Stimulated activated effector memory CD8-positive, alpha-beta T cell treated with anti-CD3 and anti-CD28 coated beads, Interleukin-12 subunit alpha, Interleukin-12 subunit beta, amount 100 ng/mL, for 72 hours (primary cell): ENCODE results near the gene CCDC71.

Source experiments
- ATAC-seq: fragments of 150-1000 bp; cut with Tn5 transposase; 2 replicates; pipeline ENCODE4 v1.10.0; 2021
- DNase-seq, 2 donors: peaks; one replicate each; pipeline ENCODE4 v3.0.0; 2021 to 2022; ENCODE audit warnings: low spot score in 2 of 2
- H3K27ac Mint-ChIP-seq: one replicate; pipeline ENCODE4 v1.8.0; 2022; ENCODE audit warnings: mild to moderate bottlenecking, mixed read lengths
- H3K36me3 Mint-ChIP-seq: one replicate; pipeline ENCODE4 v1.8.0; 2022; ENCODE audit warnings: mild to moderate bottlenecking, mixed read lengths
- H3K4me1 Mint-ChIP-seq: one replicate; pipeline ENCODE4 v1.8.0; 2022; ENCODE audit warnings: mixed read lengths
- H3K4me3 Mint-ChIP-seq: one replicate; pipeline ENCODE4 v1.8.0; 2022; ENCODE audit warnings: mild to moderate bottlenecking, mixed read lengths
- H3K9me3 Mint-ChIP-seq: one replicate; pipeline ENCODE4 v1.8.0; 2022; ENCODE audit warnings: mixed read lengths

Gene CCDC71

GRCh38 chr3:49158103-49158709 lies 7.9 kb downstream of the CCDC71 start:
- DNase-seq, result peak; percentile 30 to 65
- Mint-ChIP-seq H3K27ac (peak overlapping the region; percentile 41), H3K36me3 (peaks cover 17% of the 10 kb centered on the region), H3K9me3 (no peaks in the 10 kb centered on the region), H3K4me1 (peaks cover 16% of the 10 kb centered on the region), H3K4me3 (no peak overlapping the region)
- ATAC-seq, result peak; percentile 76

GRCh38 chr3:49157289-49157688 lies 8.8 kb downstream of the CCDC71 start:
- peaks cover 10% of the 10 kb centered on the region for H3K36me3 Mint-ChIP-seq
- no peak overlapping the region for H3K4me3 Mint-ChIP-seq
- DNase-seq, result no peak
- ATAC-seq, result no peak
- H3K4me1 Mint-ChIP-seq, result peaks cover 9% of the 10 kb centered on the region
- H3K9me3 Mint-ChIP-seq, result no peaks in the 10 kb centered on the region
- no peak overlapping the region for H3K27ac Mint-ChIP-seq

- no peak overlapping the region for H3K4me3 Mint-ChIP-seq
- H3K9me3 Mint-ChIP-seq, result no peaks in the 10 kb centered on the region
- no peak overlapping the region for H3K27ac Mint-ChIP-seq
- peaks cover 6% of the 10 kb centered on the region for H3K4me1 Mint-ChIP-seq
- no peaks in the 10 kb centered on the region for H3K36me3 Mint-ChIP-seq
- DNase-seq (no peak), ATAC-seq (no peak)
Observed at GRCh38 chr3:49153349-49153912, 12.7 kb downstream of the CCDC71 start.

- H3K9me3 Mint-ChIP-seq, result no peaks in the 10 kb centered on the region
- H3K4me3 Mint-ChIP-seq, result no peak overlapping the region
- no peaks in the 10 kb centered on the region for H3K4me1 Mint-ChIP-seq
- DNase-seq, result no peak
- H3K36me3 Mint-ChIP-seq, result no peaks in the 10 kb centered on the region
- no peak for ATAC-seq
- no peak overlapping the region for H3K27ac Mint-ChIP-seq
Observed at GRCh38 chr3:49151610-49152009, 14.5 kb downstream of the CCDC71 start.

GRCh38 chr3:49148159-49148558 lies 18.0 kb downstream of the CCDC71 start:
- no peak overlapping the region for H3K27ac Mint-ChIP-seq
- ATAC-seq (no peak), DNase-seq (no peak)
- H3K36me3 Mint-ChIP-seq, result no peaks in the 10 kb centered on the region
- no peaks in the 10 kb centered on the region for H3K9me3 Mint-ChIP-seq
- no peak overlapping the region for H3K4me3 Mint-ChIP-seq
- no peaks in the 10 kb centered on the region for H3K4me1 Mint-ChIP-seq

- peaks cover 3% of the 10 kb centered on the region for H3K9me3 Mint-ChIP-seq
- H3K36me3 Mint-ChIP-seq, result no peaks in the 10 kb centered on the region
- H3K27ac Mint-ChIP-seq, result no peak overlapping the region
- no peaks in the 10 kb centered on the region for H3K4me1 Mint-ChIP-seq
- no peak for ATAC-seq
- no peak overlapping the region for H3K4me3 Mint-ChIP-seq
- DNase-seq, result no peak
Observed at GRCh38 chr3:49140080-49140479, 26.1 kb downstream of the CCDC71 start.

- DNase-seq (no peak), ATAC-seq (no peak)
- H3K27ac Mint-ChIP-seq, result no peak overlapping the region
- H3K4me1 Mint-ChIP-seq, result peaks cover 6% of the 10 kb centered on the region
- no peak overlapping the region for H3K4me3 Mint-ChIP-seq
- H3K36me3 Mint-ChIP-seq, result no peaks in the 10 kb centered on the region
- H3K9me3 Mint-ChIP-seq, result no peaks in the 10 kb centered on the region
Observed at GRCh38 chr3:49135499-49135898, 30.6 kb downstream of the CCDC71 start.

- DNase-seq (no peak), ATAC-seq (no peak)
- no peaks in the 10 kb centered on the region for H3K9me3 Mint-ChIP-seq
- no peaks in the 10 kb centered on the region for H3K36me3 Mint-ChIP-seq
- H3K4me3 Mint-ChIP-seq, result no peak overlapping the region
- H3K4me1 Mint-ChIP-seq, result peaks cover 6% of the 10 kb centered on the region
- no peak overlapping the region for H3K27ac Mint-ChIP-seq
Observed at GRCh38 chr3:49134471-49135265, 31.5 kb downstream of the CCDC71 start.

GRCh38 chr3:49133226-49133951 lies 32.7 kb downstream of the CCDC71 start:
- no peaks in the 10 kb centered on the region for H3K36me3 Mint-ChIP-seq
- H3K4me3 Mint-ChIP-seq, result no peak overlapping the region
- H3K4me1 Mint-ChIP-seq, result peaks cover 6% of the 10 kb centered on the region
- DNase-seq (no peak), ATAC-seq (no peak)
- no peaks in the 10 kb centered on the region for H3K9me3 Mint-ChIP-seq
- no peak overlapping the region for H3K27ac Mint-ChIP-seq

- no peak for DNase-seq
- Mint-ChIP-seq H3K36me3 (no peaks in the 10 kb centered on the region), H3K4me1 (peaks cover 6% of the 10 kb centered on the region), H3K27ac (no peak within 1 kb of the TSS), H3K9me3 (no peaks in the 10 kb centered on the region), H3K4me3 (no peak within 1 kb of the TSS)
- ATAC-seq, result no peak
Observed at GRCh38 chr3:49132437-49133225, 33.5 kb downstream of the CCDC71 start, which contains the start of gene LAMB2. TSS of gene LAMB2 (minus strand) at chr3:49133050. CDS start at chr3:49132867, 183 bp downstream.

GRCh38 chr3:49132073-49132436 lies 34.1 kb downstream of the CCDC71 start:
- Mint-ChIP-seq H3K9me3 (no peaks in the 10 kb centered on the region), H3K36me3 (no peaks in the 10 kb centered on the region), H3K4me1 (peaks cover 6% of the 10 kb centered on the region), H3K4me3 (no peak overlapping the region), H3K27ac (no peak overlapping the region)
- DNase-seq (no peak), ATAC-seq (no peak)

GRCh38 chr3:49131576-49131975 lies 34.6 kb downstream of the CCDC71 start:
- Mint-ChIP-seq H3K9me3 (no peaks in the 10 kb centered on the region), H3K27ac (no peak overlapping the region), H3K4me1 (peaks cover 6% of the 10 kb centered on the region), H3K36me3 (no peaks in the 10 kb centered on the region), H3K4me3 (no peak overlapping the region)
- DNase-seq (no peak), ATAC-seq (no peak)

- Mint-ChIP-seq H3K36me3 (no peaks in the 10 kb centered on the region), H3K9me3 (no peaks in the 10 kb centered on the region), H3K4me1 (peaks cover 6% of the 10 kb centered on the region), H3K4me3 (no peak overlapping the region), H3K27ac (no peak overlapping the region)
- ATAC-seq (no peak), DNase-seq (no peak)
Observed at GRCh38 chr3:49131040-49131439, 35.1 kb downstream of the CCDC71 start.

- Mint-ChIP-seq H3K9me3 (no peaks in the 10 kb centered on the region), H3K36me3 (no peaks in the 10 kb centered on the region), H3K27ac (no peak overlapping the region), H3K4me3 (no peak overlapping the region), H3K4me1 (peaks cover 12% of the 10 kb centered on the region)
- ATAC-seq (no peak), DNase-seq (no peak)
Observed at GRCh38 chr3:49124991-49125670, 41.0 kb downstream of the CCDC71 start.
